OCI-LY1 (cell line): ENCODE data around the gene KRT17.

Source experiments
- CTCF ChIP-seq: fragments of 200-600 bp; sonication (generic), shearing (Covaris generic); IDR thresholded peaks from 2 replicates; pipeline ENCODE4 v1.5.1; 2017; ENCODE audit warnings: mild to moderate bottlenecking, antibody characterized with exemption, low read length, moderate library complexity, mixed read lengths
- EZH2 ChIP-seq: fragments of 200-600 bp; sonication (generic), shearing (Covaris generic); IDR thresholded peaks from 2 replicates; pipeline ENCODE4 v1.8.0; 2017; ENCODE audit warnings: borderline replicate concordance, mixed run types, mild to moderate bottlenecking, antibody characterized with exemption, low read length, moderate library complexity, mixed read lengths

DNA sequence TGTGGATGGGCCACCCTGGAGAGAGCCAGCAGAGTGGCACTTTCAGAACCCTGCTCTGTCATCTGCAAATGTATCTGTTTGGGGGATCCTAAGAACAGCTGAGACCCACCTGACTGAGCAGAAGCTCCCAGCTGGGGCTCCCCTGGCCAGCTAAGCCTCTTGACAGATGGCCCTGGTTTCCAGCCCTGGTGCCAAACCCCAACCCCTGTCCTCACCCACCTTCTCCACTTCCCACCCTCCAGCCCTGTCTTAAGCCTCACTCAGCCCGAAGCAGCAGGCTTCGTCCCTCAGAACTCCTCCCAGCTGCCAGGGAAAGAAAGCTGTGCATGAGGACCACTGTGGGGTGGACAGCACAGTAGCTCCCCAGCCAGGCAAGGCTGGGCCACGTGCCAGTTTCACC lies 49.0 kb downstream of the KRT17 start:
- TF ChIP-seq CTCF (no peak), EZH2 (no peak)
